GM12801 (cell line): ENCODE measurements around the gene SKAP1.

Experiments
- CTCF ChIP-seq: IDR thresholded peaks from one replicate; pipeline ENCODE4 v1.5.1; 2011; ENCODE audit warnings: control low read depth; ENCODE audit not compliant: insufficient read length; ENCODE audit errors: extremely low read depth

The SKAP1 gene

GRCh38 chr17:48406936-48407567 lies 23.0 kb downstream of the SKAP1 start:
- no peak for TF ChIP-seq CTCF

GRCh38 chr17:48394821-48395220 lies 35.2 kb downstream of the SKAP1 start:
- TF ChIP-seq CTCF, result no peak

GRCh38 chr17:48393283-48393682 lies 36.7 kb downstream of the SKAP1 start:
- no peak for TF ChIP-seq CTCF

- TF ChIP-seq CTCF, result no peak
Measured at GRCh38 chr17:48392857-48393256, 37.2 kb downstream of the SKAP1 start.

- no peak for TF ChIP-seq CTCF
Measured at GRCh38 chr17:48391444-48391843, 38.6 kb downstream of the SKAP1 start.

GRCh38 chr17:48389903-48390302 lies 40.1 kb downstream of the SKAP1 start:
- TF ChIP-seq CTCF, result no peak

- no peak for TF ChIP-seq CTCF
Measured at GRCh38 chr17:48388955-48389743, 40.9 kb downstream of the SKAP1 start.
